Stimulated activated CD8-positive, alpha-beta memory T cell treated with anti-CD3 and anti-CD28 coated beads, Interleukin-15, amount 100 ng/mL, for 24 hours (primary cell): ENCODE results near the gene ASTN2.

Experiments
- DNase-seq: peaks from one replicate; pipeline ENCODE4 v3.0.0-alpha.2; 2020; ENCODE audit warnings: low read depth

The ASTN2 gene

GRCh38 chr9:116566677-116567488 is 848.0 kb downstream of the ASTN2 start:
- DNase-seq, result no peak

GRCh38 chr9:116565986-116566385 is 848.9 kb downstream of the ASTN2 start:
- no peak for DNase-seq

- DNase-seq, result no peak
Measured at GRCh38 chr9:116564266-116564793, 850.5 kb downstream of the ASTN2 start.

GRCh38 chr9:116558818-116559540 is 855.9 kb downstream of the ASTN2 start:
- no peak for DNase-seq

- DNase-seq, result no peak
Measured at GRCh38 chr9:116558035-116558434, 856.8 kb downstream of the ASTN2 start.

GRCh38 chr9:116555556-116556155 is 859.2 kb downstream of the ASTN2 start:
- DNase-seq, result no peak

GRCh38 chr9:116555119-116555518 is 859.7 kb downstream of the ASTN2 start:
- no peak for DNase-seq

GRCh38 chr9:116550696-116551436 is 864.0 kb downstream of the ASTN2 start:
- DNase-seq, result no peak

GRCh38 chr9:116549786-116550660 is 864.8 kb downstream of the ASTN2 start:
- DNase-seq, result no peak

GRCh38 chr9:116549061-116549664 is 865.7 kb downstream of the ASTN2 start:
- DNase-seq, result no peak

GRCh38 chr9:116547729-116548426 is 867.0 kb downstream of the ASTN2 start:
- no peak for DNase-seq

GRCh38 chr9:116546711-116547581 is 867.9 kb downstream of the ASTN2 start:
- no peak for DNase-seq

GRCh38 chr9:116544896-116545295 is 870.0 kb downstream of the ASTN2 start:
- no peak for DNase-seq

GRCh38 chr9:116543731-116544400 is 871.0 kb downstream of the ASTN2 start:
- DNase-seq, result no peak

GRCh38 chr9:116541402-116541801 is 873.5 kb downstream of the ASTN2 start:
- DNase-seq, result no peak

GRCh38 chr9:116539549-116539948 is 875.3 kb downstream of the ASTN2 start:
- no peak for DNase-seq

- no peak for DNase-seq
Measured at GRCh38 chr9:116525611-116526010, 889.2 kb downstream of the ASTN2 start.

- DNase-seq, result no peak
Measured at GRCh38 chr9:116524778-116525470, 889.9 kb downstream of the ASTN2 start.
